VCaP (cell line): ENCODE results near the gene GPR35.

Experiments
- H3K27ac ChIP-seq: fragments of 450-650 bp; 2 replicates; pipeline ENCODE4 v1.5.1; 2017
- TF ChIP-seq, protein P1 (sequence below): fragments of 450-650 bp; conservative IDR thresholded peaks from 2 replicates; pipeline ENCODE4 v1.5.1; 2017; ENCODE audit warnings: mild to moderate bottlenecking, moderate library complexity

Gene GPR35

DNA sequence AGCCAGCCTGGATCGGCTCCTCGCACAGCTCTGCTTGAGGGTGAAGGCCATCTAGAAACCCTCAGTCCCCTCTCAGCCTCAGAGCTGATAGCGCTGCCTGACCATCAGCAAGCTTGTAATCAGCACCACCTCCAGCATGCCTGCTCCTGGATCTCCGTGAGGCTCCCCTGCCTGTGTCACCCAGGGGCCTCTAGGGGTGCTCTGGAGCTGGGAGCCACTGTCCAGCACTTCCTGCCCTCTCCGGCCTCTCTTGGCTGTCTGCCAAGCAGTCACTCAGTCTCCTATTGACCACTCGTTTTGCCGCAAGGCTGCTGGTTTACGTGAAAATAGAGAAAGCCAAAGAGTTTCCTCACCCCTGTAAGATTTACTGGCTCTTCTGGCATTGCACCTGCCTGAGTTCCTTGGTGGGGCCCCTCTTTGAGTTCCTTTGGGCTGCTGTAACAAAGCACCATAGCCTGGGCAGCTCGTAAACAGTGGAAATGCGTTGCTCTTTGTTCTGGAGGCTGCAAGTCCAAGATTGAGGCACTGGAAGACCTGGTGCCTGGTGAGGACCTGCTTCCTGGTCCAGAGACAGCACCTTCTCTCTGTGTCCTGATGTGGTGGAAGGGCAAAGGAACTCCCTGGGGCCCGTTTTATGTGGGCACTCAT lies 20.9 kb upstream of the GPR35 start:
- TF ChIP-seq, protein P1, sequence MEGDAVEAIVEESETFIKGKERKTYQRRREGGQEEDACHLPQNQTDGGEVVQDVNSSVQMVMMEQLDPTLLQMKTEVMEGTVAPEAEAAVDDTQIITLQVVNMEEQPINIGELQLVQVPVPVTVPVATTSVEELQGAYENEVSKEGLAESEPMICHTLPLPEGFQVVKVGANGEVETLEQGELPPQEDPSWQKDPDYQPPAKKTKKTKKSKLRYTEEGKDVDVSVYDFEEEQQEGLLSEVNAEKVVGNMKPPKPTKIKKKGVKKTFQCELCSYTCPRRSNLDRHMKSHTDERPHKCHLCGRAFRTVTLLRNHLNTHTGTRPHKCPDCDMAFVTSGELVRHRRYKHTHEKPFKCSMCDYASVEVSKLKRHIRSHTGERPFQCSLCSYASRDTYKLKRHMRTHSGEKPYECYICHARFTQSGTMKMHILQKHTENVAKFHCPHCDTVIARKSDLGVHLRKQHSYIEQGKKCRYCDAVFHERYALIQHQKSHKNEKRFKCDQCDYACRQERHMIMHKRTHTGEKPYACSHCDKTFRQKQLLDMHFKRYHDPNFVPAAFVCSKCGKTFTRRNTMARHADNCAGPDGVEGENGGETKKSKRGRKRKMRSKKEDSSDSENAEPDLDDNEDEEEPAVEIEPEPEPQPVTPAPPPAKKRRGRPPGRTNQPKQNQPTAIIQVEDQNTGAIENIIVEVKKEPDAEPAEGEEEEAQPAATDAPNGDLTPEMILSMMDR: peak; percentile 46
- H3K27ac ChIP-seq: no peak overlapping the region; the same call in 1 of the 2 replicates

DNA sequence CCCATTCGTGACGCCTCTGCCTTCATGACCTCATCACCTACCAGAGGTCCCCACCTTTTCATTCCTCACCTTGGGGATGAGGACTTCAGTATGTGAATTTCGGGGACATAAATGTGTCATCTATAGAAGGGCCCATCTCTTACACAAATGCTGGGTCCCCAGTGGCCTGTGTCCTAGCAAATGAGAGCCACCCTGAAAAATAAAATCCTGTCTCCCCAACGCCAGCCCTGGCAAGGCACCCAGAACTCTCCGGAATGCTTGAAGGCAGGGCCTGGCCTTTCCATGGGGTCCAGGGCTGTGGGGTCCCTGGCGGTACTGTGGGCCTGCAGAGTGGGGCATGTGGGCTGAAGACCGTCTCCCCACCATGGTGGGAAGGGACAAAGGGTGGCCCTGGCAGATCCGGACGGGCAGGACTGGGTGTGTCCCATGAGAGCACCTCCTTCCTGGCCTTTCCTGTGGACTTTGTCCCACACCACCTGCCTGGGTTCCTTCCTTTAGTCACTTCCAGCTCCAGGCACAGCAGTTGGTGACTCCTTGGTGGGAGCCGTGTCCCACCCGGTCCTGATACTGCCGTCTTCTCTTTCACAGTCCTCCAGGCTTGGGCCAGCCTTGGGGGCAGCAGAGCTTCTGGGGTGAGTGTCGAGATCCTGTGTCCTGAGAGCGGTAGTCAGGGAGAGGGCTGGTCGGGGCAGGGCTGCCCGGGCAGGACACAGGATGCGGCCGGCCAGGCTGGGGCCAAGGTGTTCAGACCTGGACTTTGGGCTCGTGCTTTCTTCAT lies 20.2 kb upstream of the GPR35 start:
- TF ChIP-seq, protein P1: no peak

DNA sequence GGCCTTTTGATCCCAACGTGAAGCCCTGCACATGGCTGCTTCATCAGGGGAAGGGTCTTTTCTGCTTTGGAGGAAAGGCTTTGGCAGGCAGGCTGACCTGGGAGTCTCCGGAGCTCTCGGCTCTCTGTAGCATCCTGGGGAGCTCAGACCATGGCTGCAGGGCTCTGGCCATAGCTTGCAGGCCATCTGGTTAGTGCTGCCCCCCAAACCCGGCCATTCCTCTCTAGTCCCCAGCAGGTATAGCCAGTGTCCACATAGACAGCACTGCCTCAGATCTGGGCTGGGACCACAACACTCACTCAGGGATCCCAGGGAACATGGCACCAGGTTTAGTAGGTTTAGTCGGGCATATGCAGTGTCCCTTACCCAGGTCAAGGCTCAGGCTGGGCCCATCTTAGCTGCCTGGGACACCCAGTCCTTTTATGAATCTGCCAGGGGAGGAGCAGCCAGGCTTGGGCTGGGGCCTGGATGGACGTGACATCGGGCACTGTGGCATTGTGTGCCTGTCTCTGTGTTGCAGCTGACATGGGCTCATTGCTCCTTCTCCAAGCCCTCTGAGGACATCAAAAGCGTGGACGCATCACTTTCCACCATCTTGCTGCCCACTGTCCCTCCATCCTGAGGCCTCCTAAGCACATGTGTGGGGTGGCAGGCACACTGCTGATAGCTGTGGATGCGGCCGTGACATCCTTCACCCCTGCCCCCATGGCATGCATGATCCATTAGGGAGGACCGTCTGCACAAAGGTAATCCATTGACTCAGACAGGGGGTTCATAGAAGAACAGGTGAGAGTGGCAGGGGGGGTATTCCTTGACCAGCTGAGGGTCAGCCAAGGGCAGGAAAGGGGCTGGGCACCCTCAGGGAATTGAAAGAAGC lies 19.2 kb upstream of the GPR35 start:
- TF ChIP-seq, protein P1: no peak
- no peak overlapping the region for H3K27ac ChIP-seq

More for the DNA sequence above, 20.2 kb upstream of the GPR35 start:
- no peak overlapping the region; the same call in 1 of the 2 replicates for H3K27ac ChIP-seq

DNA sequence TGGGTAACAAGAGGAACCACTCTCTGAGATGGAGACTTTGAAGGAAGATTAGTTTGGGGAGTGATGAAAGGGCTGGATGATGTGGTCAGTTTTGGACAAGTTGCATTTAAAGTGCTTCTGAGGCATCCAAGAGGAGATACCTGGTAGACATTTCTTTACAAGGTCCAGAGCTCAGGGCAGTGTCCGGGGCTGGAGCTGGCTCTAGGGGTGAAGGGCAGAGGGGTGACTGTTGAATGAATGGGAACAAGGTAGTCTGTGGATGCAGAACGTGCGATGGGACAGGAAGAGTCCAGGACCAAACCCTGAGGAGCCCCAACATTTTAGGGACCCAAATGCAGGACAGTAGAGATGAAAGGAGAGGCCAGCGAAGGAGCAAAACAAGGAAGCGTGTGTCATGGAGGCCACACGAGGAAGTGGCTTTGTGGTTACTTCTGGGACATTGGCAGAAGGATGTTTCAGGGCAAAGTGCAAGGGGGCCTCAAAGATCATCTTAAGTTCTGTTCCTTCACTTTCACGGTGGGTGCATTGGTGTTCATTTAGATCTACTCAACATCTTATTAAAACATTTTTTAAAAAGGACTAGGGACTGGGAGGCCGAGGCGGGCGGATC lies 13.6 kb upstream of the GPR35 start:
- TF ChIP-seq, protein P1: no peak
- no peak overlapping the region for H3K27ac ChIP-seq

DNA sequence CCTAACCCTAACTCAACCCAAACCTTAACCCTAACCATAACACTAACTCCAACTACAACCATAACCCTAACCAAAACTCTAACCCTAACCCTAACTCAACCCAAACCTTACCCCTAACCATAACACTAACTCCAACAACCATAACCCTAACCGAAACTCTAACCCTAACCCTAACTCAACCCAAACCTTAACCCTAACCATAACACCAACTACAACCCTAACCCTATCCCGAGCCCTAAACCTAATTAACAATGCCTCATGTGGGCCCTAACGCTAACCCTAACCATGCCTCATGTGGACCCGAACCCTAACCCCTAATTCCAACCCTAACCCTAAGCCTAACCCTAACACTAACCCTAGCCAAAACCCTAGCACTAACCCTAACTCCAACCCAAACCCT lies 11.5 kb upstream of the GPR35 start:
- TF ChIP-seq, protein P1: no peak
- H3K27ac ChIP-seq: no peak overlapping the region

DNA sequence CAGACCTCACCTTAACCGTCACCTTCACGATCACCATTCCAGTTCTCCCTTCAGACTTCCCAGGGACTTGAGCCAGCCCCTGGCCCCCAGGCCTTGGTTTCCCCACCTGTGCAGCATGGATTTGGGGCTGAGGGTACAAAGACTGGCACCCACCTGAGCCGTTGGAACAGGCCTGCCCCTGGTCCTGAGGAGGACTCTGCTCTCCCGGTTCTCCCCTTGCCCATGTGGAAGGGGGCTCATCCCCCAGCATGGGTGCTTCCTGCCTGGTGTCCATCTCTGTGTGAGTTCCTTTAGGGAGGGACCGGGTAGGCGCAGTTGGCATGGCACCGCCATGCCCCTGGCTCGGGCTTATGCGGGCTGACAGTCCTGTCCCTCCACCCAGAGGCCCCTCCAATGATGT lies 10.9 kb upstream of the GPR35 start:
- TF ChIP-seq, protein P1: no peak
- no peak overlapping the region for H3K27ac ChIP-seq

DNA sequence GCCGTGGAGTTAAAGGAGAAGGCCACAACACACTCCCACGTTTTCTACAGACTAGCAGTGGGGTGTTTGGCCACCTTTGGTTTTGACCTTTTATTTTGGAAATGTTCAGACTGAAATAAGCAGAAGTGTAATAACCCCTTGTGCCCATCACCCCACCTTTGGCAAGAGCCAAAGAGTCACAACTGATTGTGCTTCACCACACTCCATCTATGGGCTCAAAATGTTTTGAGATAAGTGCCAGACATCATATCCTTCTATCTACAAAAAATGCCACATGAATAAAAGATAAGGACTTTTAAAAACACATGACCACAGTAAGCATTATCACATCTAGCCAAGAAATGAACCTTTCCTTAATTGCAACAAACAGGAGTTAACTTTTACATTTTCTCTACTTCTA lies 9.9 kb upstream of the GPR35 start:
- TF ChIP-seq, protein P1: no peak
- H3K27ac ChIP-seq: peak overlapping the region; percentile 56
